Posterior cingulate gyrus (tissue), 11 donors: ENCODE measurements around the gene BCL7C.
"Not testable (repeated sequence)": the region's sequence is repeated elsewhere in the genome, so short reads cannot be mapped to it uniquely, and the experiment has no call there.

ENCODE experiments used
- DNase-seq, 10 donors: peaks; one replicate each; pipeline versions ENCODE4 v3.0.0 to v3.0.0-alpha.2; 2020 to 2021; ENCODE audit warnings: mixed read lengths in 3 of 10
- intact Hi-C: fragments of 100-400 bp; cut with DNase I; formaldehyde crosslinking; loops from one replicate; pipeline ENCODE4 v1.15.1; 2023

BCL7C gene

GRCh38 chr16:30899794-30900193, 5.9 kb upstream of the BCL7C start:
- no peak for DNase-seq
- intact Hi-C loops: loop anchor here (10.0 kb wide), 1 partner anchor 55 kb away; no protein-coding TSS in a partner anchor

GRCh38 chr16:30896889-30897733, 3.2 kb upstream of the BCL7C start:
- DNase-seq: peak; percentile 84 to 98 (median 90)
- intact Hi-C loops: no loop called here

- peak in 7 of 10 donors; percentile 42 to 93 (median 58) for DNase-seq
- intact Hi-C loops: no loop called here
These were observed 2.5 kb upstream of the BCL7C start, which contains the start of gene CTF1 for GRCh38 chr16:30896261-30896888. TSS of gene CTF1 (plus strand) at chr16:30896614. CDS start at chr16:30896644, 30 bp downstream.

GRCh38 chr16:30895627-30896260, 1.9 kb upstream of the BCL7C start:
- intact Hi-C loops: loop anchor here (2.0 kb wide), 1 partner anchor 27 kb away; the partner anchor contains the start of gene FBXL19
- peak in 1 of 10 donors; percentile 33 for DNase-seq

- peak in 2 of 10 donors; percentile 28 to 61 for DNase-seq
- intact Hi-C loops: loop anchor here (2.0 kb wide), 1 partner anchor 28 kb away; the partner anchor contains the start of gene FBXL19
These were observed 877 bp upstream of the BCL7C start for GRCh38 chr16:30894540-30895368.

GRCh38 chr16:30893417-30893743, 497 bp downstream of the BCL7C start:
- intact Hi-C loops: no loop called here
- DNase-seq: no peak

- intact Hi-C loops: no loop called here
- peak in 1 of 10 donors; percentile 31 for DNase-seq
These were observed 1.0 kb downstream of the BCL7C start for GRCh38 chr16:30892670-30893416.

GRCh38 chr16:30891043-30891823, 2.6 kb downstream of the BCL7C start:
- intact Hi-C loops: not testable (repeated sequence)
- peak in 1 of 10 donors; percentile 15 for DNase-seq

GRCh38 chr16:30889721-30890120, 4.2 kb downstream of the BCL7C start:
- intact Hi-C loops: no loop called here
- DNase-seq: peak in 1 of 10 donors; percentile 78

- intact Hi-C loops: no loop called here
These were observed 4.9 kb downstream of the BCL7C start for GRCh38 chr16:30888856-30889499.

GRCh38 chr16:30887927-30888326, 6.0 kb downstream of the BCL7C start:
- intact Hi-C loops: no loop called here
- no peak for DNase-seq

More at GRCh38 chr16:30888856-30889499, 4.9 kb downstream of the BCL7C start:
- DNase-seq: peak in 1 of 10 donors; percentile 21

- DNase-seq: no peak
- intact Hi-C loops: no loop called here
These were observed 7.7 kb downstream of the BCL7C start for GRCh38 chr16:30886145-30886544.

GRCh38 chr16:30885196-30885595, 8.7 kb downstream of the BCL7C start:
- intact Hi-C loops: no loop called here
- no peak for DNase-seq

GRCh38 chr16:30884760-30885159, 9.1 kb downstream of the BCL7C start:
- no peak for DNase-seq
- intact Hi-C loops: no loop called here

GRCh38 chr16:30882429-30883310, 11.2 kb downstream of the BCL7C start:
- intact Hi-C loops: no loop called here
- DNase-seq: no peak

- intact Hi-C loops: no loop called here
- no peak for DNase-seq
These were observed 17.0 kb downstream of the BCL7C start for GRCh38 chr16:30876867-30877266.
